Activated T-cell treated with anti-CD3 and anti-CD28 coated beads for 1 hour (primary cell): ENCODE results near the gene MAP7D3.
"Not testable (repeated sequence)": the region's sequence is repeated elsewhere in the genome, so short reads cannot be mapped to it uniquely, and the experiment has no call there.

Experiments used
- DNase-seq: peaks from one replicate; pipeline ENCODE4 v3.0.0-alpha.2; 2020; ENCODE audit warnings: low read depth

Gene MAP7D3

DNA sequence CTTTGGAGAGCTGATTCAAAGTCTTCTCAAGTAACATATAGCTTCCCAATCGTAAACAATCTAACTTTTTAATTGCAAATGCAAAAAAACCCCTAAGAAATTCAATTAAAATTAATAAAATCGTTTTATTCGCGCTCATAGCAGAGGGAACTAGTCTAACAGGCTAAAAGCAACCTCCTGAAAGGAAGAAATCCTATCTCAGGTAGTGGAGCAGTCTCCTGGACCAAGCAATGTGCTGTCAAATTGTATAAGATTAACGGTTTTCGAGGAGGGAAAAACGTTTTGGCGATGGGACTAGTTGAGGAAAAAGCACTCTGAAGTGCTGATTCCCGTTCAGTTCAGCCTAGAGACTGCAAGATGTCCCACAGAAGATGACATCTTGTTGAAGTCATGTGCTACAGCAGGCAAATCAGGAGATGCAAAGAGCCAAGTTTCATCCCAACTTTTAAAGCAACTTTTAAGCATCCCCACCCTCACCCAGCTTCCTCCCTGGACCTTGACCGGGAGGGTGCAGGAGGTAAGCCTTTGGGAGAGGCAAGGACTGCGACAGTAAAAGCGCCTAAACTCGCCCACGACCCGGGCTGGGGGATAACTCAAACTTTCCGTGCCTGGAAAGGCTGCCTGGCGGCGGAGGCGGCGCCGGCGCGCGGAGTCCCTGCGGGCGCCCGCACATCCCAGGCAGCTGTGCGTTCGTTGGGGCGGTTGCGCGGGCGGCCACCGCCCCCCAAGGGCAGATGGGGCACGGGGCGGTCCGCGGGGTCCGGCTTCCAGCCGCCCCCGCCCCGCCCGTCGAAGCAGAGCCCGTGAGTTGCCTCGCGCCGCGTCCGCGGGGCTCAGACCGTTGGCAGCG, 784 bp downstream of the MAP7D3 start:
- DNase-seq, result peak; percentile 23

DNA sequence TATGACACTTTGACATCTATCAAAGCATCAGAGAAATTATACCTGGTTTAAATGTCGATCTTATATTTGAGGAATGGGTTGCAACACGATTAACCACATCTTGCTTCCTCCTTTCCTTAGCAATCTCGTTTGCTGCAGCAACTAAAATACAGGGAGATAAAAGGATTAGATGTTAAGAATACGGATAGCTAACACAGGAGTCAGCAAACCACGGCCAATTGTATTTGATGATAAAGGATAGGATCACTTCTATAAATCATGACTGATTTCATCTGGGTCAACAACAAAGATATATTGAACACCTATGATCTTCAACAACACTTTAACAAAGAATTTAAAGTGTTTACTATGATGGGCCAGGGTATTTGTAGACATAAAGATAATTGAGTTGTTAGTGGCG, 5.0 kb downstream of the MAP7D3 start:
- DNase-seq, result no peak

DNA sequence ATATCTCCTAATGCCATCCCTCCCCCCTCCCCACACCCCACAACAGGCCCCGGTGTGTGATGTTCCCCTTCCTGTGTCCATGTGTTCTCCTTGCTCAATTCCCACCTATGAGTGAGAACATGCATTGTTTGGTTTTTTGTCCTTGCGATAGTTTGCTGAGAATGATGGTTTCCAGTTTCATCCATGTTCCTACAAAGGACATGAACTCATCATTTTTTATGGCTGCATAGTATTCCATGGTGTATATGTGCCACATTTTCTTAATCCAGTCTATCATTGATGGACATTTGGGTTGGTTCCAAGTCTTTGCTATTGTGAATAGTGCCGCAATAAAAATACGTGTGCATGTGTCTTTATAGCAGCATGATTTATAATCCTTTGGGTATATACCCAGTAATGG, 13.4 kb downstream of the MAP7D3 start:
- DNase-seq, result not testable (repeated sequence)

DNA sequence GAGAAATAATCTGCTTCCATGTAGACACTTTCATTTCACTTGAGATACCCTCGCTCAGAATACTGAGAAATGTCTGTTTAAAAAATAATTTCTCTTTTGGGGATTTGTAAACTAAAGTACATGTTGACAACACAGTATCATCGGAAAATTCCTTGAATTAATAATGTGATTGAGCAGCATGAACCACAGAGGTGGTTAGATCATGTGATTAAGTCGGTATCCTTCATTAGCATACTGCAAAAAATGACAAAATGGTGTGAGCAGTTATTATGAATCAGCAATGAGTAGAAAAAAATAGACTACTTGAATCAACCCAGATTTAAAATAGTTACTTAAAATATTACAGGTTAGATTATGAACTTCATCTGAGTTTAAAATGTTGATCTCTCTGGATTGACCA, 14.1 kb downstream of the MAP7D3 start:
- DNase-seq, result no peak

DNA sequence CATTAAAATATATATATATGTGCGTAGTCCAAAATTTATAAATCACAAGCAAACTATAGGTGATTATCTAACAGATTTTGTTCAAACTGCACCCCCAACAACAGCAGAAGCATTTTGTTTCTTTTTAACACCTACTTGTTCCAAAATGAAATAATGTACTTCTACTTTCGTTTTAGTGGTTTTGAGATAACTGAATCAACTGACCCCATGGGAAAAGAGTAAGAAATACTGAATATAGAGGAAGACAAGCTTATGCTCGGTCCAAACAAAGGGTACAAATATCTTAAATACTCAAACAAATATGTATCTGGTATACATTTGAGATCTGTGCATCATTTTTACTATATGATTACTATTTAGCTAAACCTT, 22.4 kb downstream of the MAP7D3 start:
- DNase-seq, result no peak

DNA sequence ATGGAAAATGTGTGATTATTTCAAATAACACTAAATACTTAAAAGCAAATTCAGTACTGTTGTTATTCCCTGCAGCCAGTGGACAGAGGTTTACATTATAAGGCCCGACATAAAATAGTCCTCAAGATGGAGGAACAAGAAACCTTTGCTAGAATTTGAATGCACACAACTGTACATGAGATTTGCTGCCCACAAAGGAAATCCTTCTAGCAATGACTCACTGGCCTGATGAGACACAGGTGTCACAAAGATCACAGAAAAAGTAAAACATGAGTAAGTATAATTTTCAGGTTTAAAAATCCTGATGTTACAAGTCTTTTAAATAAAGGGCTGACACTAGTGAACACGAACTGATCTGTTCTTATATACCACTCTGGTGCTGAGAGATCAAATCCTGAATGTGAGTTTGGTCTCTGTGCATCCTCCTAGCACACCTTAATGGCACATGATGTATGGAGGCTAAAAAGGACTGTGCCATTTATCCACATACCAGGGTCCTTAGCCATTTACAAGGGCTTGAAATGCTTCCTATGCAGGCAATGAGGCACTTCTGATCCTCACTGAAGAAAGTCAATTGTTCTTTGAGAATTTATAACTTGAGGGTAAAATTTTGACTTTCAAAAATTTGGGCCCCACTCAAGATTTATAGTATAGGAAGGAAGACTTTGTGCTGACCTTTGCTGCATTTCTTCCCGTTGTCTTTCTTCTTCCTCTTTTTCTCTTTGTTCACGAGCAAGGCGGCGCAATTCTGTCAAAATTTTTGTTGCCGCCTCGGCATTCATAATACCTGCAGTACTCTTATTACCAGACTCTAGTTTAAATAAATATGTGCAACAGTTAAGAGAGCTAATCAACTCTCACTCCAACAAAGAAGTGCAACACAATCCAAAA, 23.0 kb downstream of the MAP7D3 start:
- DNase-seq, result no peak

DNA sequence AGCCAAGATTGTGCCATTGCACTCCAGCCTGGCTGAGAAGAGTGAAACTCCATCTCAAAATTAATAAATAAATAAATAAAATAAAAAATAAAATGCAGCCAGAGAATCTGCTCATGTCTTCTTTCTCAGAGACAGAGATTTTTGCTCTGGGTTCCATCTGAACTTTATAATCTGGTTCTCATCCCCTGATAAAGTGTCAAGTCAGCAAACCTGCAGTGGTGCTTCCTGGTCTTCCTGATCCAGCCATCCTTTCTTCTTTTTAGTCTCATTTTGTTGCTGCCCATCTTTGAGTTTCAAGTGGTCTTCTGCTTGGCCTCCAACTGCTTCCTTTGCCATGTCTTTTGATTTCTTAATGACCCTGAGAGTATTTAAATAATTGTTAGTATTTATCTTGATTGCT, 24.1 kb downstream of the MAP7D3 start:
- no peak for DNase-seq

DNA sequence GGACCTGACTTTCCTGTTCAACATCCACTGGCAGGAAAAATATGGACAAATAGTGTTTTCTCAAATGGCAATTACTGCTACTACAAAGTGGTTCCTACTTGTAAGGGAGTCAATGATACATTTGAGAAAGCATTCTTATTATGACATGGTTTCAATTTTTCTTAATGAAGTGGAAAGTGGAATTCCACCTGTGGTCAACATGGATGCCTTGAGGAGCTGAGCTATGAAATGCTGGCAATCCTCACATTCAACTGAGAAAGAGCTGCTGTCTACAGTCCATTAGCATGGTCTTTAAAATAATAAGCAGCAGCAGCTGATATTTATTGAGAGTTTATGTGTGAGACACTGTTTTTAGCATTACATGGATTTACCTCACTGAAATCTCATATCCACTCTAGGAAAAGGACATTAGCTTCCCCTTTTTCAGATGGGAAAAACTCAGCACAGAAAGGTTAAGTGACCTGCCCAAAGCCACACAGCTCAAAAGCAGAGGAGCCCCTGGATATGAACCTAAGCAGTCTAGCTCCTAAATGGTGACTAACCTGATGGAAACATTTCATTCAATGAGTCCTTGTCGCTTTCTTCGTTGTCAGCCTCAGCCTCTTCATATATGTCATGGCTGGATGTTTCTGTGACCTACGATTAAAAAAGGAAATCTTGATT, 29.2 kb downstream of the MAP7D3 start:
- no peak for DNase-seq

DNA sequence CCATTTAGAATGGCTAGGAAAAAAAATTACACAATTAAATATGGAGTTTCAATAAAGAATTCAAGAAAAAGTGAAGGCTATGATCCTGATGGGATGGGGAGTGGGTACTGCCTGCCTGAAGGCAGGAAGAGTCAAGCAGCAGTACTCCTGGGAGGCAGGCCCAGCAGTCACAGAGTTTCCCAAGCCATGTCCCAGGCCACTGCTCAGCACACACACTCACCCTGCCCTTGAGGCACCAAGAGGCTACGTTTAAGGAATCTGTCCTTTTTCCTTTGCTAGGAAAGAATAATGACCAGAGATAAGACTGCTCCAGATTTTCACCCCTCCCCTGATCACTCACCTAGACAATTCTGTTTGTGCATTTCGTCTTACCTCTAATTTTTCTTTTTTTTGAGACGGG, 30.2 kb downstream of the MAP7D3 start:
- no peak for DNase-seq

DNA sequence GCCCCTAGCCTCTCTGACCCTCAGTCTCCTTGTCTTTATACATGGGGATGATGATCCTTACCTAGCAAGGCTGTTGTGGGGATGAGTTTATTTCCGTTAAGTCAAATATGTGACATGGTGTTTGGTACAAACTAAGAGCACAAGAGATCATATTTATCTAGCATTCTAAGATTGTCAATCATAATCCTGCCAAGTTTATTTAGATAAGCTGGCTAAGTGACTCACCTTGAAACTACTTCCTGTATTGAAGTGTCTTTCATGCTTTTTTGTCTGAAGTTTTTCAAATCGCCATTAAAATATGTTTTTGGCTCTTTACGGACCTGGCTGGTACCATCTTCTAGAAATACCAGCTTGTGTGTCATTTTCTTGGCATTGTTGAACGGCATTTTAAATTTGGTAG, 30.7 kb downstream of the MAP7D3 start:
- no peak for DNase-seq

DNA sequence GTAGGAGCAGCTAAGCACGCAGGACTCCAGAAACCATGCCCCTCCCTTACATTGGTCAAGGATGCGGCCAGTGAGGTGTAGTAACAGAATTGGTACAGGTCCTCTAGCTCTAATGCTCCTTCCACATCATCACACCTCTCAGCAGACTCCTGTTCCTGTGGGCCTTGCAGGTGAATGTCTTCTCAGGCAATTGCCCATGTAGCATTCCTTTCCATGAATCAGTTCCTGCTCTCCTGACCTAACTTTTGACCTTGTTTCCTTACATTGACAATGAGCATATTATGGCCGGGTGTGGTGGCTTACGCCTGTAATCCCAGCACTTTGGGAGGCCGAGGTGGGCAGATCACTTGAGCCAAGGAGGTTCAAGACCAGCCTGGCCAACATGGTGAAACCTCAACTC, 31.3 kb downstream of the MAP7D3 start:
- no peak for DNase-seq

DNA sequence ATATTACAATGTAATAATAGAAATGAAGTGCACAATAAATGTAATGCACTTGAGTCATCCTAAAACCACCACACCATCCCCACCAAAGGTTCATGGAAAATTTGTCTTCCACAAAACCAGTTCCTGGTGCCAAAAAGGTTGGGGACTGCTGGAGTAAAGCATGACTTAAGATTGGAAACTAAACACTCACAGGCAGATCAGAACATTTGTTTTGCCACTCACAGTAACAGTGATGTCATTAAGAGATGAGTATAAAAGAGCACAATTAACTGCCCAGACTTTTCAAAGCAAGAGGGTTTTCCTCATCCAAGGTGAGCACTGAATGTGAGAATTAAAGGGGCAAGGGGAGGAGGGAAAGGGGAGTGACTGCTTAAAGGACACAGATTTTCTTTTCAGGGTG, 35.6 kb downstream of the MAP7D3 start:
- no peak for DNase-seq

DNA sequence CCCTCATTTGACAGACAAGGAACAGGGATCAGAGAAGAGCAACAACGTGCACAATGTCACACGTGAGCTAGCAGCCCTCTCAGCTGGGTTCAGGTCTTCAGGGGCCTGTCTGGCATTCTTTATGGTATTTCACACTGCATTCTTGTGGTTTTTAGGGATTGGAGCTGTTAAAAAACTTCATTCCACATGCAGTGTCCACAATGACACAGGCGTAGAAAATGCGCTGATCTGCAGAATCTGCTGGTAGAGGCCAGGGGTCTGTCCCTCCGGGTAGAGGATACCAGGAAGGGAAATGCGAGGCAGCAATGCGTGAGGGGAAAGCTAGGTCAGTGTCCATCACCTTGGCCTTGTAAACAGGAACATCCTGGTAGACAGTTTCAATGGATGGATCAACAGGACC, 36.6 kb downstream of the MAP7D3 start:
- DNase-seq, result no peak

DNA sequence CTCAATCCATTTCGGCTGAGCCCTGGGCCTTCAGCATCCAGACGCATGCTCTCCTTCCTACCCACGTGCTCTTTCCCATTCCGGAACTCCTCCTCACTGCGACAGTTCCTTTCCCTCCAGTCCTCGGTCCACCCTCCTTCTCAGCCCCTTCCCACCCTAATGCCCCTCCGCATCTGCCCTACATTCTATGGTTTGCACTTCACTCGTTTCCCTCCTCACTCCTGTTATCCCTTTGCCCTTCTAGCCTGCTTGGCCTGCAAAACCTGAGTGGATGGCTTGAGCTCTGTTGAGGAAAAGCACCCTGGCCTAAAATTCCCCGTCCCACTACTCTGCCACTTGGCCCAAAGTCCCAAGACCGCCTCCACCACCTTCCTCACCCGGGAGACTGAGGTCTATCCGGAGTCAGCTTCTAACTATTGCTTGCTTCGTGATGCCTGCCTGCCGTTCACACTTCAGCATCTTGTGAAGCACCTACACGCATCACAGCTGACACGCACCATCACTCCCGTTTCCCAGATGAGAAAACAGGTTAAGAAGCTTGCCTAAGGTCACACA, 38.6 kb downstream of the MAP7D3 start:
- no peak for DNase-seq

DNA sequence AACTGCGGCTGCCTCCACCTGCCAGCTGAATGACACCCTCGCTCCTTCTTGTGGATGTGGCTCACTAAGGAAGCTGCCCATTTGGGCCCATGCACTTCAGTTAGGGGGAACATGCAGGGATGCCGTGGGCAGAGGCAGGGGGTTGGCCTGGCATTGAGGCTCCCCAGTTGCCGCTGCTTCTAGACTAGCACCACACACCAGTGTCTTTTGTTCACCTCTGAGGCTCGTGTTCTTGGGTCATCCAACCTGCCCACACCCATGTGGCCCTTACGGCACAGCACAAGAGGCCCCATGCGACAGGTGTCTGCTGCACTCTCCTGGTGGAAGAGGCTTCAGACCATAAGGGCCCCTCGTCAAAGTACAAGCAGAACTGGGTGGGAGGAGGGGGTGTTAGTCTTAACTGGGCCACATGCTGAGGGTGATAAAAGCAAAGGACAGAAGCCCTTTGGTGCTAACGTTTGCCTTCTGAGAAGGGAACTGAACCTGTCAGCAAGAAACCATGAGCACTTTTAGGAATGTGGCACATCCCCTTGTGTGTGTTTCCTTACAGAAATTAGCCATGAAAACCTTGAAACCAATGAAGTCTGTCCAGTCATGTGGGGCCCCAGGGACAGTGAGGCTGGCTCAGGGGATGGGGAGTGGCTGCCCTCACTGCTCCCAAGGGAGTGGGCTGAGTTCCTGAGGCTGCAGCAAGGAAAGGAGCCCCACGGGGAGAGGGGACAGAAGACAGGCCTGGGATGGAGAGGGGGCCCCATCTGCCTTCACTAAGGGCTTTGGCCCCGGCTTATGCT, 39.2 kb downstream of the MAP7D3 start:
- DNase-seq, result no peak

DNA sequence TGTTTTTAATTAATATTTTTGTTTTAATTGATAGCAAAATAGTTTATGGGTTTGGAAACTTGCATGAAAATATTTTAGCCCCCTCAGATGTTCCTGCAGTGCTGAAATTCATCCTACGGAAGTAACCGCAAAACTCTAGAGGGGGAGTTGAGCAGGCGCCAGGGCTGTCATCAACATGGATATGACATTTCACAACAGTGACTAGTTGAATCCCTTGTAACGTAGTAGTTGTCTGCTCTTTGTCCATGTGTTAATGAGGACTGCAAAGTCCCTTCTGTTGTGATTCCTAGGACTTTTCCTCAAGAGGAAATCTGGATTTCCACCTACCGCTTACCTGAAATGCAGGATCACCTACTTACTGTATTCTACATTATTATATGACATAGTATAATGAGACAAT, 40.4 kb downstream of the MAP7D3 start:
- no peak for DNase-seq

DNA sequence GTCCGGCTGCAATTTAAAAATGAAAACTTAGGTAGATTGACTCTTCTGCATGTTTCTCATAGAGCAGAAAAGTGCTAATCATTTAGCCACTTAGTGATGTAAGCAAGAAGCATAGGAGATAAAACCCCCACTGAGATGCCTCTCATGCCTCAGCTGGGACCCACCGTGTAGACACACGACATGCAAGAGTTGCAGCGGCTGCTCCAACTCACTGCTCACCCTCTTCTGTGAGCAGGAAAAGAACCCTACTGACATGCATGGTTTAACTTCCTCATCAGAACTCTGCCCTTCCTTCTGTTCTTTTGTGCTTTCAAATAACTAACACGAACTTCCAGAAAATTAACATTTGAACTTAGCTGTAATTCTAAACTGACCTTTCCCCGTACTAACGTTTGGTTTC, 41.0 kb downstream of the MAP7D3 start:
- DNase-seq, result no peak

DNA sequence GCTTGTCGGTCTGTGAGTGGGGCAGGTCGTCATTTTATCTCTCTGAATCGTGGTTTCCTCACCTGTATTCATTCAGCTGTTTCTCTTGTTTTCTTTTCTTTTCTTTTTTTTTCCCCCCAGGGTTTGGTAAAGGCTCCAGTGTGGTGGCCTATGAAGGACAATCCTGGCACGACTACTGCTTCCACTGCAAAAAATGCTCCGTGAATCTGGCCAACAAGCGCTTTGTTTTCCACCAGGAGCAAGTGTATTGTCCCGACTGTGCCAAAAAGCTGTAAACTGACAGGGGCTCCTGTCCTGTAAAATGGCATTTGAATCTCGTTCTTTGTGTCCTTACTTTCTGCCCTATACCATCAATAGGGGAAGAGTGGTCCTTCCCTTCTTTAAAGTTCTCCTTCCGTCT, 41.4 kb downstream of the MAP7D3 start:
- DNase-seq, result no peak

DNA sequence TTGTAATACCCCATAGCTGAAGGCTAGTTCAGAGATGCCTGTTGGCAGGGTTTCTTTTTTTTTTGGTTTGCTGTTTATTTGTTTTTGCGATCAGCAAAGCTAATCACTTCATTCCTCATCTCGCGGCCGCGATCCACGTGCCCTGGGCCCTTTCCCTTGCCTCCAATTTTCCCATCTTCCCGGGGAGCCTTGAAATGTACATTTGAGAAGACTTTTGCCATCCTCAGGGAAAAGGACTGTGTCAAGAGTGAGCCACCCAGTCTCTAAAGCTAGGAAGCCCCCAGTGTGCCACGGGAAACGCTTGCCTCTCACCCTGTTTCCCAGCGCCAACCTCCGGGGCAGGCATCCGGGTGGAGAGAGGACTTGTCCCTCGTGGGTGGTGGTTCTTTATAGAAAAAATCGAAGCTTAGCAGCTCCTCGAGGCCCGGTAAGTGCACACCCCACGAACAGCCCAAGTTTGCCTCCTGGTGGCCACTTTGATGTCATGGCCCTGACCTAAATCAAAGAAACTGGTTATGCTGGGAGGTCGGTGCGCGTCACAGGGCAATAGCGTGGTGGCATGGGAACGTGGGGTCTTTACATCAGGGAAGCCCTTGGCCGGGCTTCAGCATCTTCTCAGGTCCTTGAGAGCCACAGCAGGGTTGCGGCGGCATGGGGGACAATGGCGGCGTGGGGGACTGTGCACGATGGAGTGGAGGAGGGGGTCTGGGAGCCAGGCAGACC, 42.0 kb downstream of the MAP7D3 start:
- DNase-seq, result no peak

DNA sequence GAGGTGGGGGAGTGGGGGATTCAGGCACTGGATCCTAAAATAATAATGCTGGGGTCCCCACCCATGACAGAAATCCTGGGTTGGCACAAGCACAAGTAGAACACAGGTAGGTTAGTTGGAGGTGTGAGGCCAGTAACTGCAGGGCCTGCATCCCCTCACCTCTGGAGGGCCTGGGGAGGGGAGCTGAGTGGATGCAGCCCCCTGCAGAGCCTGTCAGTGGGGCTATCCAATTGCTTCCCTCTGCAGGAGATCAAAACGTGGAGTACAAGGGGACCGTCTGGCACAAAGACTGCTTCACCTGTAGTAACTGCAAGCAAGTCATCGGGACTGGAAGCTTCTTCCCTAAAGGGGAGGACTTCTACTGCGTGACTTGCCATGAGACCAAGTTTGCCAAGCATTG, 43.7 kb downstream of the MAP7D3 start:
- no peak for DNase-seq

DNA sequence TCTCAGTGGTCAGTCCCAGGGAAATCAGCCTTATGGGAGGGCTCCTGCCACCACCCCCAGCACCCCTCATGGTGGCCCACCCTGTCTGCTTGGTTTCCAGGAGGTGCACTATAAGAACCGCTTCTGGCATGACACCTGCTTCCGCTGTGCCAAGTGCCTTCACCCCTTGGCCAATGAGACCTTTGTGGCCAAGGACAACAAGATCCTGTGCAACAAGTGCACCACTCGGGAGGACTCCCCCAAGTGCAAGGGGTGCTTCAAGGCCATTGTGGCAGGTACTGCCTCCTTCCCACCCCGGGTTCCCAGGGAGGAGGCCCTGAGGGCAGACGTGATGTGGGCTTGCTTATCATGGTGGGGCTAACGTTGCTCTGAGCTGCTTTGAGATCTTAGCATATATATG, 44.3 kb downstream of the MAP7D3 start:
- no peak for DNase-seq
